SU-DHL-6 (cell line): ENCODE data around the gene GABRD.

ENCODE experiments used
- EZH2phosphoT487 ChIP-seq: fragments of 200-600 bp; sonication (generic), shearing (Covaris generic); conservative IDR thresholded peaks from 2 replicates; pipeline ENCODE4 v1.6.1; 2018; ENCODE audit warnings: mild to moderate bottlenecking, antibody characterized with exemption, low read length, moderate library complexity, mixed read lengths
- TF ChIP-seq, protein P1 (sequence below): fragments of 200-600 bp; sonication (generic); IDR thresholded peaks from one replicate; pipeline ENCODE4 v1.5.1; 2017; ENCODE audit warnings: antibody characterized with exemption, mild to moderate bottlenecking, low read length, moderate library complexity; ENCODE audit not compliant: insufficient read depth, poor library complexity, severe bottlenecking

DNA sequence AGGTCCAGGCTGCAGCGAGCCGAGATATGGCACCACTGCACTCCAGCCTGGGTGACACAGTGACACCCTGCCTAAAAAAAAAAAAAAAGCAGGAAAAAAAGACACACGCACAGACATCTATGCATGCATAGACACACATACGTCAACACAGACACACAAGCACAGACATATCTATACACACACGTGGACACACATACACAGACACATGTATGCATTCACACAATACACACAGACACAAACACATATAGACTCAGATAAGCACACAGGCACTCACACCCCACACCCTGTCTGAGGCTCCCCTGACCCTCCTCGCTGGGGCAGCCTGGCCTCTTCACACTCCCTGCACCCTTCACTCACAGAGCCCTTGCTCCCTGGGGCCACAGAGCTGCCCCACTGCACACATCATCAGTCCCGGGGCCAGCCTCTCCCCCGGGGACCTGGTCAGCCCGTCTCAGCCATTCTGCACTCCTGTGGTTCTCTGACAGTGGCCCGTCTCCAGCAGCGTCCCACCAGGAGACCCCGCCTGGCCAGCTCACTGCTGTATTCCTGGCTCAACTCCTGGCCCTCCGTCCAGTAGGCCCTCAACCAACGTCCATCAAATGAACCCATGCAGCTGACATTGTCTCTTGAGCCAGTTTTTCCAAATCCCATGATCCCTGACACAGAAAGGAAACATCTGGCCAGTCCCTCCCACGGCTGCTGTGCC, 26.5 kb downstream of the GABRD start:
- no peak for TF ChIP-seq EZH2phosphoT487
- TF ChIP-seq, protein P1, sequence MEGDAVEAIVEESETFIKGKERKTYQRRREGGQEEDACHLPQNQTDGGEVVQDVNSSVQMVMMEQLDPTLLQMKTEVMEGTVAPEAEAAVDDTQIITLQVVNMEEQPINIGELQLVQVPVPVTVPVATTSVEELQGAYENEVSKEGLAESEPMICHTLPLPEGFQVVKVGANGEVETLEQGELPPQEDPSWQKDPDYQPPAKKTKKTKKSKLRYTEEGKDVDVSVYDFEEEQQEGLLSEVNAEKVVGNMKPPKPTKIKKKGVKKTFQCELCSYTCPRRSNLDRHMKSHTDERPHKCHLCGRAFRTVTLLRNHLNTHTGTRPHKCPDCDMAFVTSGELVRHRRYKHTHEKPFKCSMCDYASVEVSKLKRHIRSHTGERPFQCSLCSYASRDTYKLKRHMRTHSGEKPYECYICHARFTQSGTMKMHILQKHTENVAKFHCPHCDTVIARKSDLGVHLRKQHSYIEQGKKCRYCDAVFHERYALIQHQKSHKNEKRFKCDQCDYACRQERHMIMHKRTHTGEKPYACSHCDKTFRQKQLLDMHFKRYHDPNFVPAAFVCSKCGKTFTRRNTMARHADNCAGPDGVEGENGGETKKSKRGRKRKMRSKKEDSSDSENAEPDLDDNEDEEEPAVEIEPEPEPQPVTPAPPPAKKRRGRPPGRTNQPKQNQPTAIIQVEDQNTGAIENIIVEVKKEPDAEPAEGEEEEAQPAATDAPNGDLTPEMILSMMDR: no peak
